Retinal pigment epithelial cell (primary cell): ENCODE measurements around the gene KIAA0040.

Source experiments
- DNase-seq: peaks from one replicate; pipeline ENCODE4 v3.0.0-alpha.2; 2010; ENCODE audit warnings: low read depth
- H3K4me3 ChIP-seq: 2 replicates; pipeline ENCODE4 v1.5.1; 2011; ENCODE audit warnings: mild to moderate bottlenecking, low read length, control low read depth, moderate library complexity
- TF ChIP-seq, protein P1 (sequence below): conservative IDR thresholded peaks from 2 replicates; pipeline ENCODE4 v1.5.1; 2011; ENCODE audit warnings: low read depth, low read length, control low read depth, inconsistent platforms

The KIAA0040 gene

DNA sequence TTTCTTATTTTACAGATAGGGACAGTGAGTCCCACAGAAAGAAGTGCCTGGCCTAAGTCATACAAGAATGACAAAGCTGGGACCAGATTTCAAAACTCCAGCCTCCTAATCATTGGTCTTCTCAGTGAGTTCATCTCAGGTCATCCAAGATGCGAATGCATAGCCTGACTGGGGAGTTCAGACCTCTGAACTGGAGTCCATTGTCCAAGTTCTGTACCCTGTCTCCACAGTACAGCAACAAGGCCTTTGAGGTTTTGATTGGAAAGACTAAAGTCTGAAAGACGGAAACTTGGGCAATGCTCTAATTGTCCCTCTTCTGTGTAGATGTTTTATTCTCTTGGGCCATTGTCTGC lies 63.0 kb downstream of the KIAA0040 start:
- no peak overlapping the region for H3K4me3 ChIP-seq
- TF ChIP-seq, protein P1, sequence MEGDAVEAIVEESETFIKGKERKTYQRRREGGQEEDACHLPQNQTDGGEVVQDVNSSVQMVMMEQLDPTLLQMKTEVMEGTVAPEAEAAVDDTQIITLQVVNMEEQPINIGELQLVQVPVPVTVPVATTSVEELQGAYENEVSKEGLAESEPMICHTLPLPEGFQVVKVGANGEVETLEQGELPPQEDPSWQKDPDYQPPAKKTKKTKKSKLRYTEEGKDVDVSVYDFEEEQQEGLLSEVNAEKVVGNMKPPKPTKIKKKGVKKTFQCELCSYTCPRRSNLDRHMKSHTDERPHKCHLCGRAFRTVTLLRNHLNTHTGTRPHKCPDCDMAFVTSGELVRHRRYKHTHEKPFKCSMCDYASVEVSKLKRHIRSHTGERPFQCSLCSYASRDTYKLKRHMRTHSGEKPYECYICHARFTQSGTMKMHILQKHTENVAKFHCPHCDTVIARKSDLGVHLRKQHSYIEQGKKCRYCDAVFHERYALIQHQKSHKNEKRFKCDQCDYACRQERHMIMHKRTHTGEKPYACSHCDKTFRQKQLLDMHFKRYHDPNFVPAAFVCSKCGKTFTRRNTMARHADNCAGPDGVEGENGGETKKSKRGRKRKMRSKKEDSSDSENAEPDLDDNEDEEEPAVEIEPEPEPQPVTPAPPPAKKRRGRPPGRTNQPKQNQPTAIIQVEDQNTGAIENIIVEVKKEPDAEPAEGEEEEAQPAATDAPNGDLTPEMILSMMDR, result no peak
- DNase-seq, result no peak

- TF ChIP-seq, protein P1, result no peak
- DNase-seq, result no peak
- H3K4me3 ChIP-seq, result no peak overlapping the region
Observed at GRCh38 chr1:175129182-175129581, 63.4 kb downstream of the KIAA0040 start.

GRCh38 chr1:175128523-175128922 lies 64.1 kb downstream of the KIAA0040 start:
- TF ChIP-seq, protein P1, result no peak
- H3K4me3 ChIP-seq, result no peak overlapping the region
- DNase-seq, result no peak

- no peak overlapping the region for H3K4me3 ChIP-seq
- TF ChIP-seq, protein P1, result no peak
- DNase-seq, result no peak
Observed at GRCh38 chr1:175127565-175127964, 65.0 kb downstream of the KIAA0040 start.

DNA sequence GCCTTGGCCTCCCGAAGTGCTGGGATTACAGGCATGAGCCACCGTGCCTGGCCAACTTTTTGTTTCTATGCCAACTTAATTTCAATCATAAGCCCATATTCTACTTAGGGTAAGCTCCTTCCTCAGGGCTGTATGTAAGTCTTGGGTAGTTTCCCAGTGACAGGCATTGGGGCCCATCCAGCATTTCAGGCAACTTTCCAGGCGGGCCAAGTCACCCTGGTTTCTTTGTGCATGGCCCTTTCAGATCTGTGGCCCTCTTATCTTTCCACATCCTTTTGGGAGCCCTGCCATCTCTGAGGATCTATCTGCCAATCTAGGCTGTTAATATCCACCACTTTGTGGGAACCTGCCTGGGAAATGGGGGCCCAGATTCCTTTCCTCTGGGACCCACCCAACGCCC lies 66.2 kb downstream of the KIAA0040 start:
- TF ChIP-seq, protein P1, result no peak
- H3K4me3 ChIP-seq, result no peak overlapping the region
- no peak for DNase-seq

DNA sequence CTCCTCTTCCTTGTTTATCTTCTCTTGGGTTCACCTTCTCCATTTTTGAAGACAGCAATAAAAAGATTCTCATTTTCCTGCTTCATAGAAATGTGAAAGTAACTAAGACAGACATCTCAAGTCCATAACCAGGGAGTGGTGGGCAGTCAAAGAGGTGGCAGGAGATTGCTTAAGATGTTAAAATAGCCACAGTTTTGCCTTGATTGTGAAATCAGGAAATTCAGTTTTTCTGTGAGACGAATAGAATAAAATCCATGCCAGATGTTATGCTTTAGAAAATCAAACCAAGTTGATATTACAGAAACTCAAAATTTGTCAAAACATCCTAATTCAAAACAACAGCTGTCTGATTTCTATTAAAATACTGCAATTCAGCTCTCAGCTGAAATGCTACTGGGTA lies 67.7 kb downstream of the KIAA0040 start:
- TF ChIP-seq, protein P1, result no peak
- DNase-seq, result no peak
- no peak overlapping the region for H3K4me3 ChIP-seq

DNA sequence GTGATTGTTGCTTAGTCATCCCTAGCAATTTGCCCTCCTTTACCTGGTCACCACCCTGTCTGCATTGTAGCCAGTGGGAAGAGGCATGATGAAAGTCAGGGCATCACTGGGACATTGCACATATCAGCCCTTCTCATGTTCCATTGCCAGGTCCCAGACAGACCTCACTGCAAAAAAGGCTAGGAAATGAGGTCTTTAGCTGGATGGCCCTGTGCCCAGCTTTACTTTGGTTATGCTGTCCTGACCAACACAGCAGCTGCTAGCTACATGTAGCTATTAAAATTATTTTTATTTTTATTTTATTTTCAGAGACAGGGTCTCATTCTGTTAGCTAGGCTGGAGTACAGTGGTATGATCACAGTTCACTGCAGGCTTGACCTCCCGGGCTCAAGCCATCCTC lies 72.1 kb downstream of the KIAA0040 start:
- TF ChIP-seq, protein P1, result no peak
- no peak overlapping the region for H3K4me3 ChIP-seq
- DNase-seq, result no peak
